ENCODE results near the gene DET1.
"Not testable (repeated sequence)": the region's sequence is repeated elsewhere in the genome, so short reads cannot be mapped to it uniquely, and the experiment has no call there.

The DET1 gene

DNA sequence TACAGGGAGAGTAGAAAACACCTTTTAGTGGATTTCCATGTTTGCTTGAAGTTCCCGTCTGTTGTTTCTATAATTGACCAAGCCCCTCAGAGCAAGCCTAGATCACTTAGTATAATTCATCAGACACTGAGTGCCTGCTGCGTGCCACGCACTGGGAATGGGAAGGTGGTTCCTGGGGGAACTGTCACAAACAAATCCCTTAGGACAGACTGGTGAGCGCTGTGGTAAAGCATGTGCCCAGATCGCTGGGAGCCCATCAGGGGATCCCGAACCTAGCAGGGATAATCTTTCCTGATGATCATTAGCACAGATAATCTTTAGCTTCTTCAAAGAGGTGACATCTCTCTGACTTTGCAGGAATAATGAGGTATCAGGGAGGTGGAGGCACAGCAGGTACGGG lies 69.4 kb downstream of the DET1 start:
- no peak overlapping the region; the same call in 1 of the 2 replicates for H3K27ac ChIP-seq (ENCODE audit: extremely low read depth, low read depth, low read length)
- CTCF ChIA-PET: interaction anchor here (0.5 to 3.0 kb wide), 15 partner anchors 9 to 363 kb away, joined by 3 to 31 read pairs (median 4); no protein-coding TSS in a partner anchor
- POLR2A ChIA-PET: interaction anchor here (1.2 kb wide), 1 partner anchor 10 kb away, joined by 3 read pairs; the partner anchor contains the start of genes MRPL46 and MRPS11
- no peak overlapping the region for H3K4me3 ChIP-seq (ENCODE audit: low read depth, low read length)
- H3K9me3 ChIP-seq (ENCODE audit: control insufficient read depth, insufficient read depth, low read depth, low read length): no peaks in the 10 kb centered on the region
- peaks cover 32 to 62% of the 10 kb centered on the region in 2 experiments for H3K36me3 ChIP-seq (ENCODE audit: control insufficient read depth in 2 of 2, insufficient read depth in 1 of 2, low read length in 2 of 2)
- no peak for TF ChIP-seq ZNF133 (tag by site-specific recombination; IDR thresholded peaks at IDR 0.05)
- no peak for TF ChIP-seq SALL2 (tag by site-specific recombination; IDR thresholded peaks at IDR 0.05; ENCODE audit: borderline replicate concordance)
- no peak for TF ChIP-seq SETDB1 (IDR thresholded peaks at IDR 0.05; ENCODE audit: insufficient read length, low read length)
- TF ChIP-seq, protein P1, sequence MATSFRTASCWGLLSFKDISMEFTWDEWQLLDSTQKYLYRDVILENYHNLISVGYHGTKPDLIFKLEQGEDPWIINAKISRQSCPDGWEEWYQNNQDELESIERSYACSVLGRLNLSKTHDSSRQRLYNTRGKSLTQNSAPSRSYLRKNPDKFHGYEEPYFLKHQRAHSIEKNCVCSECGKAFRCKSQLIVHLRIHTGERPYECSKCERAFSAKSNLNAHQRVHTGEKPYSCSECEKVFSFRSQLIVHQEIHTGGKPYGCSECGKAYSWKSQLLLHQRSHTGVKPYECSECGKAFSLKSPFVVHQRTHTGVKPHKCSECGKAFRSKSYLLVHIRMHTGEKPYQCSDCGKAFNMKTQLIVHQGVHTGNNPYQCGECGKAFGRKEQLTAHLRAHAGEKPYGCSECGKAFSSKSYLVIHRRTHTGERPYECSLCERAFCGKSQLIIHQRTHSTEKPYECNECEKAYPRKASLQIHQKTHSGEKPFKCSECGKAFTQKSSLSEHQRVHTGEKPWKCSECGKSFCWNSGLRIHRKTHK (tag by site-specific recombination; IDR thresholded peaks at IDR 0.05): no peak
- TF ChIP-seq ZNF24 (tag by site-specific recombination; IDR thresholded peaks at IDR 0.05): no peak
- no peak for TF ChIP-seq GLIS2 (tag by site-specific recombination; IDR thresholded peaks at IDR 0.05)
- no peaks in the 10 kb centered on the region for H3K4me1 ChIP-seq (ENCODE audit: control insufficient read depth, insufficient read depth, low read length)

DNA sequence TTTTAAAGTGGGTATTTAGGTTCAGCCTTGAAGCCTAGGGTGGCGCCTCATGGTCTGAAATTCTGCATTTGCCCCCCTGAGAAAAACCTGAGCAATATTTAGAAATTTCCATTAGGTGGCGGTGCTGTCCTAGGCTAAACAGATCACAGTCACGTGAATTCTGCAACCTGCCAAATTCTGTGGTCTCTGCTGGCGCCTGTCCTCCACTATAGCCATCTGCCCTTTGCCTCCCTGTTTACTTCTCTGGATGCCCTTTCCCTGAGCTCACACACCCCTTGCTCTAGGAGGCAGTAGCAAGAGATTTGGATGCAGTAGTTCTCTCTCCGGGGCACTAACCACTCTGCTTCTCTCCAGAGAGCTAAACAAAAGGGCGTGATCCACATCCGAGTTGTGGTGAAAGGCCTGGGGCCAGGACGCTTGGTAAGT lies 69.8 kb downstream of the DET1 start:
- TF ChIP-seq ZNF654 (tag by site-specific recombination; IDR thresholded peaks at IDR 0.05; ENCODE audit: low read depth): peak; percentile 60
- TF ChIP-seq, protein P2, sequence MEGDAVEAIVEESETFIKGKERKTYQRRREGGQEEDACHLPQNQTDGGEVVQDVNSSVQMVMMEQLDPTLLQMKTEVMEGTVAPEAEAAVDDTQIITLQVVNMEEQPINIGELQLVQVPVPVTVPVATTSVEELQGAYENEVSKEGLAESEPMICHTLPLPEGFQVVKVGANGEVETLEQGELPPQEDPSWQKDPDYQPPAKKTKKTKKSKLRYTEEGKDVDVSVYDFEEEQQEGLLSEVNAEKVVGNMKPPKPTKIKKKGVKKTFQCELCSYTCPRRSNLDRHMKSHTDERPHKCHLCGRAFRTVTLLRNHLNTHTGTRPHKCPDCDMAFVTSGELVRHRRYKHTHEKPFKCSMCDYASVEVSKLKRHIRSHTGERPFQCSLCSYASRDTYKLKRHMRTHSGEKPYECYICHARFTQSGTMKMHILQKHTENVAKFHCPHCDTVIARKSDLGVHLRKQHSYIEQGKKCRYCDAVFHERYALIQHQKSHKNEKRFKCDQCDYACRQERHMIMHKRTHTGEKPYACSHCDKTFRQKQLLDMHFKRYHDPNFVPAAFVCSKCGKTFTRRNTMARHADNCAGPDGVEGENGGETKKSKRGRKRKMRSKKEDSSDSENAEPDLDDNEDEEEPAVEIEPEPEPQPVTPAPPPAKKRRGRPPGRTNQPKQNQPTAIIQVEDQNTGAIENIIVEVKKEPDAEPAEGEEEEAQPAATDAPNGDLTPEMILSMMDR (tag by site-specific recombination; IDR thresholded peaks at IDR 0.05): peak; percentile 63; the same call in 1 of the 2 replicates
- TF ChIP-seq SP7 (tag by site-specific recombination; IDR thresholded peaks at IDR 0.05): no peak
- Histone ChIP-seq H3K9me3 (ENCODE audit: control insufficient read depth, insufficient read depth, low read depth, low read length) (no peaks in the 10 kb centered on the region), H3K4me1 (ENCODE audit: control insufficient read depth, insufficient read depth, low read length) (no peaks in the 10 kb centered on the region), H3K36me3 (ENCODE audit: control insufficient read depth in 2 of 2, insufficient read depth in 1 of 2, low read length in 2 of 2) (peaks cover 35 to 66% of the 10 kb centered on the region in 2 experiments), H3K27ac (ENCODE audit: extremely low read depth, low read depth, low read length) (no peak overlapping the region), H3K4me3 (ENCODE audit: low read depth, low read length) (no peak overlapping the region)
- CTCF ChIA-PET: interaction anchor here (0.5 to 3.0 kb wide), 15 partner anchors 10 to 364 kb away, joined by 3 to 31 read pairs (median 4); no protein-coding TSS in a partner anchor
- POLR2A ChIA-PET: no interaction called here

DNA sequence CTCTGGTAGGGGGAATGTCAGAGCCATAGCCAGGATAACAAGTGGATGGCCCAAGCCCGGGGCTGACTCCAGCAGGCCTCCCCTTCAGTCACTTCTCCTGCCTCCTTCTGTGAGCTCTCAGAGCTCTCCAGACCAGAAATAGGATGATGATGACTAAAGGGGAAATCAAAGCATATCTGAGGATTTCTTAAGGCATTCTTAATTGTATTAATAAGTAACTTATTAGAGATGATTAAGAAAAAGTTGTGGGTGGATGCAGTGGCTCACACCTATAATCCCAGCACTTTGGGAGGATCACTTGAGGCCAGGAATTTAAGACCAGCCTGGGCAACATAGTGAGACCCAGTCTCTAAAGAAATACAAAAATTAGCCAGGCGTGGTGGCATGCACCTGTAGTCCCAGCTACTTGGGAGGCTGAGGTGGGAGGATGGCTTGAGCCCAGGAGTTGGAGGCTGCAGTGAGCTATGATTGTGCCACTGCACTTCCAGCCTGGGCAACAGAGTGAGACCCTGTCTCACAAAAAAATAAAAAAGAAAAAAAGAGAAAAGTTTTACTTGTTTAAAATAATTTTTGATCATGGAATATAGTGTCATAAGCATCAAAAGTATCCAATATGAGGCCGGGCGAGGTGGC lies 72.7 kb downstream of the DET1 start:
- POLR2A ChIA-PET: interaction anchor here (1.1 kb wide), 1 partner anchor 141 kb away, joined by 3 read pairs; no protein-coding TSS in a partner anchor

DNA sequence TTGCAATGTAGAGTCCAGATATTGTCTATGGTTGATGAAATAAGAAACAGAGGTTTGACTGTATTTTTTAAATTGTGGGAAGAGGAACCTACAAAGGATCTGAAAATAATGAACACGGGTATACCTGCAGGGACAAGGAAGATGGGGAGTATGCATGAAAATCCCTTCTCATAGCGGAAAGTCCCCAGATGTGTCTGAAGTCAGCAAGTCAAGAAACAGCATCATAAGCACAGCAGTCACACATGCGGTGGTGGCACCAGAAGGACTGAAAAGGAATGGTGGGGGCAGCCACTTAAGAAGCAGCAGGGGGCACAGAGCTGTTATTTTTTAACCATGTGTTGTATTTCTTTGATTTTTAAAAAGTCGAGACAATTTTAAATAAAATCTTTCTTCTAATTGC lies 74.3 kb downstream of the DET1 start:
- POLR2A ChIA-PET: no interaction called here
- Histone ChIP-seq H3K27ac (ENCODE audit: extremely low read depth, low read depth, low read length) (no peak overlapping the region), H3K4me1 (ENCODE audit: control insufficient read depth, insufficient read depth, low read length) (no peaks in the 10 kb centered on the region), H3K9me3 (ENCODE audit: control insufficient read depth, insufficient read depth, low read depth, low read length) (no peaks in the 10 kb centered on the region), H3K36me3 (ENCODE audit: control insufficient read depth in 2 of 2, insufficient read depth in 1 of 2, low read length in 2 of 2) (peaks cover 44 to 73% of the 10 kb centered on the region in 2 experiments), H3K4me3 (ENCODE audit: low read depth, low read length) (no peak overlapping the region)
- CTCF ChIA-PET: interaction anchor here (0.7 kb wide), 1 partner anchor 407 kb away, joined by 3 read pairs; no protein-coding TSS in a partner anchor
- TF ChIP-seq, protein P3, sequence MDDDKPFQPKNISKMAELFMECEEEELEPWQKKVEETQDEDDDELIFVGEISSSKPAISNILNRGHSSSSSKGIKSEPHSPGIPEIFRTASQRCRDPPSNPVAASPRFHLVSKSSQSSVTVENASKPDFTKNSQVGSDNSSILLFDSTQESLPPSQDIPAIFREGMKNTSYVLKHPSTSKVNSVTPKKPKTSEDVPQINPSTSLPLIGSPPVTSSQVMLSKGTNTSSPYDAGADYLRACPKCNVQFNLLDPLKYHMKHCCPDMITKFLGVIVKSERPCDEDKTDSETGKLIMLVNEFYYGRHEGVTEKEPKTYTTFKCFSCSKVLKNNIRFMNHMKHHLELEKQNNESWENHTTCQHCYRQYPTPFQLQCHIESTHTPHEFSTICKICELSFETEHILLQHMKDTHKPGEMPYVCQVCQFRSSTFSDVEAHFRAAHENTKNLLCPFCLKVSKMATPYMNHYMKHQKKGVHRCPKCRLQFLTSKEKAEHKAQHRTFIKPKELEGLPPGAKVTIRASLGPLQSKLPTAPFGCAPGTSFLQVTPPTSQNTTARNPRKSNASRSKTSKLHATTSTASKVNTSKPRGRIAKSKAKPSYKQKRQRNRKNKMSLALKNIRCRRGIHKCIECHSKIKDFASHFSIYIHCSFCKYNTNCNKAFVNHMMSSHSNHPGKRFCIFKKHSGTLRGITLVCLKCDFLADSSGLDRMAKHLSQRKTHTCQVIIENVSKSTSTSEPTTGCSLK (tag by site-specific recombination; IDR thresholded peaks at IDR 0.05): no peak
- TF ChIP-seq ZBTB21 (tag by site-specific recombination; IDR thresholded peaks at IDR 0.05) (no peak), RBAK (tag by site-specific recombination; IDR thresholded peaks at IDR 0.05) (no peak), ZNF248 (tag by site-specific recombination; IDR thresholded peaks at IDR 0.05) (no peak), ZNF223 (tag by site-specific recombination; IDR thresholded peaks at IDR 0.05) (no peak)
- TF ChIP-seq, protein P1 (tag by site-specific recombination; IDR thresholded peaks at IDR 0.05): no peak
- TF ChIP-seq, protein P4, sequence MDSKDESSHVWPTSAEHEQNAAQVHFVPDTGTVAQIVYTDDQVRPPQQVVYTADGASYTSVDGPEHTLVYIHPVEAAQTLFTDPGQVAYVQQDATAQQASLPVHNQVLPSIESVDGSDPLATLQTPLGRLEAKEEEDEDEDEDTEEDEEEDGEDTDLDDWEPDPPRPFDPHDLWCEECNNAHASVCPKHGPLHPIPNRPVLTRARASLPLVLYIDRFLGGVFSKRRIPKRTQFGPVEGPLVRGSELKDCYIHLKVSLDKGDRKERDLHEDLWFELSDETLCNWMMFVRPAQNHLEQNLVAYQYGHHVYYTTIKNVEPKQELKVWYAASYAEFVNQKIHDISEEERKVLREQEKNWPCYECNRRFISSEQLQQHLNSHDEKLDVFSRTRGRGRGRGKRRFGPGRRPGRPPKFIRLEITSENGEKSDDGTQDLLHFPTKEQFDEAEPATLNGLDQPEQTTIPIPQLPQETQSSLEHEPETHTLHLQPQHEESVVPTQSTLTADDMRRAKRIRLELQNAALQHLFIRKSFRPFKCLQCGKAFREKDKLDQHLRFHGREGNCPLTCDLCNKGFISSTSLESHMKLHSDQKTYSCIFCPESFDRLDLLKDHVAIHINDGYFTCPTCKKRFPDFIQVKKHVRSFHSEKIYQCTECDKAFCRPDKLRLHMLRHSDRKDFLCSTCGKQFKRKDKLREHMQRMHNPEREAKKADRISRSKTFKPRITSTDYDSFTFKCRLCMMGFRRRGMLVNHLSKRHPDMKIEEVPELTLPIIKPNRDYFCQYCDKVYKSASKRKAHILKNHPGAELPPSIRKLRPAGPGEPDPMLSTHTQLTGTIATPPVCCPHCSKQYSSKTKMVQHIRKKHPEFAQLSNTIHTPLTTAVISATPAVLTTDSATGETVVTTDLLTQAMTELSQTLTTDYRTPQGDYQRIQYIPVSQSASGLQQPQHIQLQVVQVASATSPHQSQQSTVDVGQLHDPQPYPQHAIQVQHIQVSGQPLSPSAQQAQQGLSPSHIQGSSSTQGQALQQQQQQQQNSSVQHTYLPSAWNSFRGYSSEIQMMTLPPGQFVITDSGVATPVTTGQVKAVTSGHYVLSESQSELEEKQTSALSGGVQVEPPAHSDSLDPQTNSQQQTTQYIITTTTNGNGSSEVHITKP (tag by site-specific recombination; IDR thresholded peaks at IDR 0.05): no peak

More for the DNA sequence above, 72.7 kb downstream of the DET1 start:
- H3K9me3 ChIP-seq (ENCODE audit: control insufficient read depth, insufficient read depth, low read depth, low read length); H3K4me3 ChIP-seq (ENCODE audit: low read depth, low read length); H3K27ac ChIP-seq (ENCODE audit: extremely low read depth, low read depth, low read length); H3K4me1 ChIP-seq (ENCODE audit: control insufficient read depth, insufficient read depth, low read length): not testable (repeated sequence)
- CTCF ChIA-PET: interaction anchor here (0.6 to 1.6 kb wide), 5 partner anchors 17 to 181 kb away, joined by 3 to 5 read pairs (median 4); no protein-coding TSS in a partner anchor
- peak; percentile 80; the same call in 1 of the 2 replicates for TF ChIP-seq ZNF121 (tag by site-specific recombination; IDR thresholded peaks at IDR 0.05)
- H3K36me3 ChIP-seq (ENCODE audit: control insufficient read depth in 2 of 2, insufficient read depth in 1 of 2, low read length in 2 of 2): peaks cover 48 to 84% of the 10 kb centered on the region in 2 experiments

All from HEK293 (cell line).